ENCODE data around the gene DUOX1. TPM values are rescaled to one million over a fixed set of nuclear protein-coding genes. Genes with fewer than 3 reads are reported as not detected.
A peak's percentile ranks its signal among the peaks of the same experiment; 100 is the strongest.

Gene DUOX1
- total and polyA plus RNA-seq, 2 experiments from 2014 or later, result 0.32 to 1.8 TPM

- H3K9ac ChIP-seq, result no peak overlapping the region
- no peak overlapping the region for H3K27ac ChIP-seq
- H3K9me3 ChIP-seq (ENCODE audit: low read depth), result no peaks in the 10 kb centered on the region
- no peak for TF ChIP-seq EZH2phosphoT487 (IDR thresholded peaks at IDR 0.05; ENCODE audit: insufficient read depth, low read depth)
- TF ChIP-seq EZH2 (IDR thresholded peaks at IDR 0.05; ENCODE audit: insufficient read depth, poor library complexity, severe bottlenecking), result no peak
- no peak overlapping the region for H2AFZ ChIP-seq
- 69 to 72% methylated on average over 10 to 11 of the region's 11 CpGs for WGBS, 2 experiments (ENCODE audit: low coverage in 1 of 2, low lambda C conversion rate in 2 of 2, missing lambda C conversion rate in 2 of 2)
- no peaks in the 10 kb centered on the region for H3K9me2 ChIP-seq (ENCODE audit: insufficient read depth)
- in situ Hi-C loops (cut with MboI), result no loop called here
- H3K79me2 ChIP-seq (ENCODE audit: insufficient read depth), result no peaks in the 10 kb centered on the region
- H3F3A ChIP-seq (ENCODE audit: insufficient read depth), result no peaks in the 10 kb centered on the region
- no peak overlapping the region for H3K4me3 ChIP-seq
- no peaks in the 10 kb centered on the region; the same call in 1 of the 2 replicates for H3K27me3 ChIP-seq (replicated peaks; ENCODE audit: insufficient read depth)
- H3K4me2 ChIP-seq (ENCODE audit: unreplicated experiment), result no peak overlapping the region
- no peaks in the 10 kb centered on the region for H3K4me1 ChIP-seq (ENCODE audit: insufficient read depth)
- H4K20me1 ChIP-seq (ENCODE audit: insufficient read depth), result no peaks in the 10 kb centered on the region
- H3K36me3 ChIP-seq (ENCODE audit: low read depth), result no peaks in the 10 kb centered on the region
- DNase-seq, result no peak
Observed at GRCh38 chr15:45095661-45096060, 34.1 kb upstream of the DUOX1 start.

- Histone ChIP-seq H3K79me2 (ENCODE audit: insufficient read depth) (no peaks in the 10 kb centered on the region), H3K27ac (no peak overlapping the region), H3K4me2 (ENCODE audit: unreplicated experiment) (no peak overlapping the region), H4K20me1 (ENCODE audit: insufficient read depth) (no peaks in the 10 kb centered on the region), H3K36me3 (ENCODE audit: low read depth) (no peaks in the 10 kb centered on the region), H3K9me3 (ENCODE audit: low read depth) (no peaks in the 10 kb centered on the region), H3K9me2 (ENCODE audit: insufficient read depth) (no peaks in the 10 kb centered on the region), H3K9ac (no peak overlapping the region), H2AFZ (no peak overlapping the region), H3K27me3 (replicated peaks; ENCODE audit: insufficient read depth) (no peaks in the 10 kb centered on the region; the same call in 1 of the 2 replicates), H3K4me3 (no peak overlapping the region), H3K4me1 (ENCODE audit: insufficient read depth) (no peaks in the 10 kb centered on the region), H3F3A (ENCODE audit: insufficient read depth) (no peaks in the 10 kb centered on the region)
- no peak for TF ChIP-seq EZH2 (IDR thresholded peaks at IDR 0.05; ENCODE audit: insufficient read depth, poor library complexity, severe bottlenecking)
- TF ChIP-seq EZH2phosphoT487 (IDR thresholded peaks at IDR 0.05; ENCODE audit: insufficient read depth, low read depth), result no peak
- WGBS, 2 experiments (ENCODE audit: low coverage in 1 of 2, low lambda C conversion rate in 2 of 2, missing lambda C conversion rate in 2 of 2), result 86 to 88% methylated on average over 7 of the region's 7 CpGs
- in situ Hi-C loops (cut with MboI), result no loop called here
- DNase-seq, result no peak
Observed at GRCh38 chr15:45097466-45097865, 32.3 kb upstream of the DUOX1 start.

- no peaks in the 10 kb centered on the region for H3K9me3 ChIP-seq (ENCODE audit: low read depth)
- H3K9me2 ChIP-seq (ENCODE audit: insufficient read depth), result no peaks in the 10 kb centered on the region
- no peak overlapping the region for H2AFZ ChIP-seq
- TF ChIP-seq EZH2 (IDR thresholded peaks at IDR 0.05; ENCODE audit: insufficient read depth, poor library complexity, severe bottlenecking), result no peak
- no peak for TF ChIP-seq EZH2phosphoT487 (IDR thresholded peaks at IDR 0.05; ENCODE audit: insufficient read depth, low read depth)
- WGBS, 2 experiments (ENCODE audit: low coverage in 1 of 2, low lambda C conversion rate in 2 of 2, missing lambda C conversion rate in 2 of 2), result 73% methylated on average over 23 of the region's 23 CpGs
- no peak overlapping the region for H3K4me2 ChIP-seq (ENCODE audit: unreplicated experiment)
- no peaks in the 10 kb centered on the region for H3K27me3 ChIP-seq (replicated peaks; ENCODE audit: insufficient read depth)
- H3K79me2 ChIP-seq (ENCODE audit: insufficient read depth), result no peaks in the 10 kb centered on the region
- H3K36me3 ChIP-seq (ENCODE audit: low read depth), result no peaks in the 10 kb centered on the region
- H3K4me3 ChIP-seq, result no peak overlapping the region
- DNase-seq, result no peak
- H4K20me1 ChIP-seq (ENCODE audit: insufficient read depth), result no peaks in the 10 kb centered on the region
- in situ Hi-C loops (cut with MboI), result no loop called here
- H3K9ac ChIP-seq, result no peak overlapping the region
- H3F3A ChIP-seq (ENCODE audit: insufficient read depth), result no peaks in the 10 kb centered on the region
- no peaks in the 10 kb centered on the region for H3K4me1 ChIP-seq (ENCODE audit: insufficient read depth)
- no peak overlapping the region for H3K27ac ChIP-seq
Observed at GRCh38 chr15:45099549-45100165, 30.1 kb upstream of the DUOX1 start.

GRCh38 chr15:45100884-45101625 is 28.7 kb upstream of the DUOX1 start:
- TF ChIP-seq EZH2 (IDR thresholded peaks at IDR 0.05; ENCODE audit: insufficient read depth, poor library complexity, severe bottlenecking) (no peak), EZH2phosphoT487 (IDR thresholded peaks at IDR 0.05; ENCODE audit: insufficient read depth, low read depth) (no peak)
- Histone ChIP-seq H3K9me3 (ENCODE audit: low read depth) (no peaks in the 10 kb centered on the region), H4K20me1 (ENCODE audit: insufficient read depth) (no peaks in the 10 kb centered on the region), H3K9ac (no peak overlapping the region), H3K4me1 (ENCODE audit: insufficient read depth) (no peaks in the 10 kb centered on the region), H3K4me2 (ENCODE audit: unreplicated experiment) (no peak overlapping the region), H3K27ac (no peak overlapping the region), H3K9me2 (ENCODE audit: insufficient read depth) (no peaks in the 10 kb centered on the region), H3K79me2 (ENCODE audit: insufficient read depth) (no peaks in the 10 kb centered on the region), H2AFZ (no peak overlapping the region), H3K36me3 (ENCODE audit: low read depth) (no peaks in the 10 kb centered on the region), H3K4me3 (no peak overlapping the region), H3F3A (ENCODE audit: insufficient read depth) (no peaks in the 10 kb centered on the region), H3K27me3 (replicated peaks; ENCODE audit: insufficient read depth) (no peaks in the 10 kb centered on the region)
- WGBS, 2 experiments (ENCODE audit: low coverage in 1 of 2, low lambda C conversion rate in 2 of 2, missing lambda C conversion rate in 2 of 2), result 57 to 62% methylated on average over 7 of the region's 7 CpGs
- DNase-seq, result peak; percentile 26
- in situ Hi-C loops (cut with MboI), result no loop called here

All from GM23248 (cell line).